Measurements from ENCODE around the gene PIK3CD. TPM values are rescaled to one million over a fixed set of nuclear protein-coding genes. Genes with fewer than 3 reads are reported as not detected.
"Not testable (repeated sequence)": the region's sequence is repeated elsewhere in the genome, so short reads cannot be mapped to it uniquely, and the experiment has no call there.

PIK3CD gene
- total RNA-seq, 1 donor from 2014 or later: 13.0 TPM

DNA sequence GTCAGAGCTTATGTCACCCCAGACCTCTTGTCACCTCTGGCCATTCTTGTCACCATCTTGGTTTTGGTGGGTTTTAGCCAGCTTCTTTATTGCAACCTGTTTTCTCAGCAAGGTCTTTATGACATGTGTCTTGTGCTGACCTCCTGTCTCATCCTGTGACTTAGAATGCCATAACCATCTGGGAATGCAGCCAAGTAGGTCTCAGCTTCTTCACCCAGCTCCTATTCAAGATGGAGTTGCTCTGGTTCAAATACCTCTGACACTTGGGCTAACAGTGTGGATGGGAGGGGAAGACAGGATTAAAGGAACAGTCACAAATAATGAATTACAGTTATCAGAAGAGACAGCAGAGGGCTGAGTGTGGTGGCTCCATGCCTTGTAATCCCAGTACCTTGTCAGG is 30.5 kb upstream of the PIK3CD start:
- H3K9me3 ChIP-seq: no peaks in the 10 kb centered on the region
- TF ChIP-seq POLR2AphosphoS5 (IDR thresholded peaks at IDR 0.05; ENCODE audit: insufficient read depth in 1 of 2, low read depth in 1 of 2): no peak
- no peak for TF ChIP-seq POLR2A (IDR thresholded peaks at IDR 0.05)
- TF ChIP-seq, protein P1, sequence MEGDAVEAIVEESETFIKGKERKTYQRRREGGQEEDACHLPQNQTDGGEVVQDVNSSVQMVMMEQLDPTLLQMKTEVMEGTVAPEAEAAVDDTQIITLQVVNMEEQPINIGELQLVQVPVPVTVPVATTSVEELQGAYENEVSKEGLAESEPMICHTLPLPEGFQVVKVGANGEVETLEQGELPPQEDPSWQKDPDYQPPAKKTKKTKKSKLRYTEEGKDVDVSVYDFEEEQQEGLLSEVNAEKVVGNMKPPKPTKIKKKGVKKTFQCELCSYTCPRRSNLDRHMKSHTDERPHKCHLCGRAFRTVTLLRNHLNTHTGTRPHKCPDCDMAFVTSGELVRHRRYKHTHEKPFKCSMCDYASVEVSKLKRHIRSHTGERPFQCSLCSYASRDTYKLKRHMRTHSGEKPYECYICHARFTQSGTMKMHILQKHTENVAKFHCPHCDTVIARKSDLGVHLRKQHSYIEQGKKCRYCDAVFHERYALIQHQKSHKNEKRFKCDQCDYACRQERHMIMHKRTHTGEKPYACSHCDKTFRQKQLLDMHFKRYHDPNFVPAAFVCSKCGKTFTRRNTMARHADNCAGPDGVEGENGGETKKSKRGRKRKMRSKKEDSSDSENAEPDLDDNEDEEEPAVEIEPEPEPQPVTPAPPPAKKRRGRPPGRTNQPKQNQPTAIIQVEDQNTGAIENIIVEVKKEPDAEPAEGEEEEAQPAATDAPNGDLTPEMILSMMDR (IDR thresholded peaks at IDR 0.05): no peak
- intact Hi-C loops (cut with DNase I): no loop called here
- H3K4me3 ChIP-seq: no peak overlapping the region
- H3K27me3 ChIP-seq: no peaks in the 10 kb centered on the region
- H3K36me3 ChIP-seq: no peaks in the 10 kb centered on the region
- H3K27ac ChIP-seq: no peak overlapping the region
- no peaks in the 10 kb centered on the region for H3K4me1 ChIP-seq
- DNase-seq (ENCODE audit: extremely low spot score in 2 of 2): no peak

DNA sequence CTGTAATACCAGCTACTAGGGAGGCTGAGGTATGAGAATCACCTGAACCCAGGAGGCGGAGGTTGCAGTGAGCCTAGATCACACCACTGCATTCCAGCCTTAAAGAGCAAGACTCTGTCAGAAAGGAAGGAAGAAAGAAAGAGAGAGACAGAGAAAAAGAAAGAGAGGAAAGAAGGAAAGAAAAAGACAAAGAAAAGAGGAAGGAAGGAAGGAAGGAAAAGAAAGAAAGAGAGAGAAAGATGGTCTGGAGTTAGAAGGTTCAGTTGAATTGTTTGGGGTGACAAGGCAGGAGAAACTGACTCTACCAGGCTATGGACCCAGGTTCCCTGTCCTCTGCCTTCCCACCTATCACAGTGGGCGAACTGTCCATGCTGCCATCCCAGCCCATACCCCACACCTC is 27.4 kb upstream of the PIK3CD start:
- TF ChIP-seq, protein P1 (IDR thresholded peaks at IDR 0.05): no peak
- TF ChIP-seq POLR2A (IDR thresholded peaks at IDR 0.05): no peak
- TF ChIP-seq POLR2AphosphoS5 (IDR thresholded peaks at IDR 0.05; ENCODE audit: insufficient read depth in 1 of 2, low read depth in 1 of 2): no peak
- DNase-seq (ENCODE audit: extremely low spot score in 2 of 2): no peak
- intact Hi-C loops (cut with DNase I): no loop called here
- no peak overlapping the region for H3K4me3 ChIP-seq
- H3K27ac ChIP-seq: no peak overlapping the region
- H3K27me3 ChIP-seq: no peaks in the 10 kb centered on the region
- peaks cover 13% of the 10 kb centered on the region for H3K4me1 ChIP-seq
- no peaks in the 10 kb centered on the region for H3K9me3 ChIP-seq
- H3K36me3 ChIP-seq: no peaks in the 10 kb centered on the region

DNA sequence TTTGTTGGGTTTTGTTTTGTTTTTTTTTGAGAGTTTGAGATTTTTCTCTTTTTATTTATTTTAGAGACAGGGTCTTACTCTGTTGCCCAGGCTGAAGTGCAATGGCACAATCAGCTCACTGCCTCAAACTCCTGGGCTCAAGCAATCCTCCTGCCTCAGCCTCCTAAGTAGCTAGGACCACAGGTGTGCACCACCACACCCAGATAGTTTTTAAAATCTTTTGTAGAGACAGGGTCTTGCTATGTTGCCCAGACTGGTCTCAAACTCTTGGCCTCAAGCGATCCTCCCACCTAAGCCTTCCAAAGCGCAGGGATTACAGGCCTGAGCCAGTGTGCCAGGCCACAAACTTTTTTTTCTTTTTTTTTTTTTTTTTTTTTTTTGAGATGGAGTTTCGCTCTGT is 26.5 kb upstream of the PIK3CD start:
- H3K36me3 ChIP-seq: not testable (repeated sequence)
- intact Hi-C loops (cut with DNase I): loop anchor here (5.0 kb wide), 1 partner anchor 242 kb away; no protein-coding TSS in a partner anchor

DNA sequence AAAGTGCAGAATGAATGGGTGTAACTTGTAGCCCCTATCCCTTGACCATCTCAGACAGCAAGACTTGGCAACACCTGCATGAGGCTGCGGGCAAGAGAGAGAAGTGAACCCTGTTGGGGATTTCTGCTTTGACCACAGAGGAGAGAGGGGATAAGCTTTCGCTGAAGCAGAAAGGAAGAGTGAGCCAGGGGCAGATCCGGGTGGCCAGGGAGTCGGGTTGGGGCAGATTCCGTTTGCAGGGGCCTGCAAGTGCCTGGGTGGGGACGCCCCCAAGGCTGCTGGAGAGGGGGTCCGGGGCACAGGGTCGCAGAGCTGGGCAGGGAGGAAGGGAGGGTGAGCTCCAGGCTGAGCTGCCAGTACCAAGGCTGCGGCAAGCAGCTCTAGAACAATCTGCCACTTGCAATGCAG is 25.3 kb upstream of the PIK3CD start:
- peaks cover 13% of the 10 kb centered on the region for H3K4me1 ChIP-seq
- no peaks in the 10 kb centered on the region for H3K27me3 ChIP-seq
- intact Hi-C loops (cut with DNase I): loop anchor here (5.0 kb wide), 1 partner anchor 241 kb away; no protein-coding TSS in a partner anchor
- H3K9me3 ChIP-seq: no peaks in the 10 kb centered on the region
- no peaks in the 10 kb centered on the region for H3K36me3 ChIP-seq
- TF ChIP-seq, protein P1 (IDR thresholded peaks at IDR 0.05): no peak
- no peak for TF ChIP-seq POLR2AphosphoS5 (IDR thresholded peaks at IDR 0.05; ENCODE audit: insufficient read depth in 1 of 2, low read depth in 1 of 2)
- TF ChIP-seq POLR2A (IDR thresholded peaks at IDR 0.05): no peak
- no peak for DNase-seq (ENCODE audit: extremely low spot score in 2 of 2)
- no peak overlapping the region for H3K27ac ChIP-seq
- H3K4me3 ChIP-seq: no peak overlapping the region

More for the DNA sequence above, 26.5 kb upstream of the PIK3CD start:
- H3K4me3 ChIP-seq; DNase-seq (ENCODE audit: extremely low spot score in 2 of 2); H3K9me3 ChIP-seq; H3K27me3 ChIP-seq; H3K27ac ChIP-seq: not testable (repeated sequence)
- peaks cover 13% of the 10 kb centered on the region for H3K4me1 ChIP-seq

DNA sequence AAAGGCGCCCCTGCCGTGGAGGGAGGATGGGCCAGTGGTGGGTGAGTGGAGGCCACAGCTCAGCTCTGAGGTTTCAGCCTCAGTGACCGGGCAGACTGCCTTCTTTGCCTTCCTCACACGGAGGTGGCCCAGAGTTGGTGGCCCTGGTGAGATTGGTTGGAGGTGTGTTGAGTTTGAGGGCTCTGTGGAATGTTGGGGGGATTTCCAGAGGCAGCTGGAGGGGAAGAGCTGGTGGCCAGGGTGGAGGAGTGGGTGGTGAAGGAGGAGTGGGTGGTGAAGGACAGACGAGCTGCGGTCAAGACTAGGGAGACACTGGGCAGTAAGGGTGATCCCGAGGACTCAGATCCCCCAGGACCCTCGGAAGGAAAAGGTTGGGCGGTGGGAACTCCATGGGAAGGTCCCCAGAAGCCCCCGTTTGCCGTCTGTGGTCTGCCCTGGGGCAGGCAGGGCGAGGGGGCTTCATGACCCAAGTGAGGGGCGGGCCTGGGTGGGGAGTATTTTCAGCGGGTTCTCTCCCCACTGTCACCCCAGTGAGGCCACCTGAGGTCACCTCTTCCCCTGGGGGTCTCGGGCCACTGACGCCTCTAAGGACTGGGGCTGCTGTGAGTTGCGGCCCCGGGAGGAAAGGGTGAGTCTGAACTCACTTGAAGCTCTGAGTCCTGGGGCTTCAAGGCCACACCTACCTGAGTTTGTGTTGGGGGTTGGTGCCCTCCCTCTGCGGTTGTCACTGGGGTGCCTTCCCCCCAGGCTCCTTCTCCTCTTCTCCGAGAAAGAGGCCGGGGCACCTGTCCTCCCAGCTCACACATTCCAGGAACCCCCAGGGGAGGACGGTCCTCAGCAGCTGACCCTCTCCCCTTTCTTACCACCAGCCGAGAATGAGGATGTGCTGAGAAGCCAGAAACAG is 22.7 kb upstream of the PIK3CD start:
- Histone ChIP-seq H3K9me3 (no peaks in the 10 kb centered on the region), H3K36me3 (no peaks in the 10 kb centered on the region), H3K4me3 (peak overlapping the region in 1 of 2 donors; percentile 2), H3K4me1 (peaks cover 13% of the 10 kb centered on the region), H3K27me3 (no peaks in the 10 kb centered on the region), H3K27ac (peak overlapping the region; percentile 23)
- DNase-seq (ENCODE audit: extremely low spot score in 2 of 2): no peak
- TF ChIP-seq, protein P1 (IDR thresholded peaks at IDR 0.05): no peak
- TF ChIP-seq POLR2A (IDR thresholded peaks at IDR 0.05) (no peak), POLR2AphosphoS5 (IDR thresholded peaks at IDR 0.05; ENCODE audit: insufficient read depth in 1 of 2, low read depth in 1 of 2) (no peak)
- intact Hi-C loops (cut with DNase I): loop anchor here (5.0 kb wide), 1 partner anchor 239 kb away; no protein-coding TSS in a partner anchor

Data from vagina (tissue), 2 donors.